MM.1S (cell line): ENCODE measurements around the gene SLC41A2.

Experiments
- DNase-seq: peaks from one replicate; pipeline ENCODE4 v3.0.0-alpha.2; 2015
- H2AFZ ChIP-seq: fragments of 300-600 bp; sonication (generic); 2 replicates; pipeline ENCODE4 v1.6.0; 2016; ENCODE audit warnings: antibody characterized with exemption, low read length
- H3F3A ChIP-seq: fragments of 300-600 bp; sonication (generic); 2 replicates; pipeline ENCODE4 v1.6.1; 2016; ENCODE audit warnings: mild to moderate bottlenecking, antibody characterized with exemption, low read length, moderate library complexity, mixed read lengths; ENCODE audit not compliant: insufficient read depth
- H3K27ac ChIP-seq: fragments of 300-600 bp; sonication (generic); 2 replicates; pipeline ENCODE4 v1.5.1; 2016; ENCODE audit warnings: mild to moderate bottlenecking, low read length
- H3K27me3 ChIP-seq: fragments of 300-600 bp; sonication (generic); replicated peaks from 2 replicates; pipeline ENCODE4 v1.6.0; 2016; ENCODE audit warnings: low read length; ENCODE audit not compliant: insufficient read depth
- H3K36me3 ChIP-seq: fragments of 300-600 bp; sonication (generic); replicated peaks from 2 replicates; pipeline ENCODE4 v1.6.1; 2016; ENCODE audit warnings: mild to moderate bottlenecking, low read length, mixed read lengths; ENCODE audit not compliant: insufficient read depth
- H3K4me1 ChIP-seq: fragments of 300-600 bp; sonication (generic); 2 replicates; pipeline ENCODE4 v1.6.1; 2016; ENCODE audit warnings: low read length, mixed read lengths
- H3K4me2 ChIP-seq: fragments of 300-600 bp; sonication (generic); 2 replicates; pipeline ENCODE4 v1.6.0; 2016; ENCODE audit warnings: low read depth, low read length
- H3K4me3 ChIP-seq: fragments of 300-600 bp; sonication (generic); 2 replicates; pipeline ENCODE4 v1.5.1; 2016; ENCODE audit warnings: low read length, mixed read lengths
- H3K79me2 ChIP-seq: fragments of 300-600 bp; sonication (generic); 2 replicates; pipeline ENCODE4 v1.6.1; 2016; ENCODE audit warnings: mixed run types, low read length, mixed read lengths
- H3K9ac ChIP-seq: fragments of 300-600 bp; sonication (generic); 2 replicates; pipeline ENCODE4 v1.6.1; 2016; ENCODE audit warnings: low read length, mixed read lengths
- H3K9me2 ChIP-seq: fragments of 300-600 bp; sonication (generic); replicated peaks from 2 replicates; pipeline ENCODE4 v1.6.1; 2016; ENCODE audit warnings: mild to moderate bottlenecking, low read length, mixed read lengths; ENCODE audit not compliant: insufficient read depth
- H3K9me3 ChIP-seq: fragments of 300-600 bp; sonication (generic); replicated peaks from 2 replicates; pipeline ENCODE4 v1.6.1; 2016; ENCODE audit warnings: mild to moderate bottlenecking, low read length, mixed read lengths; ENCODE audit not compliant: insufficient read depth
- H4K20me1 ChIP-seq: fragments of 300-600 bp; sonication (generic); 2 replicates; pipeline ENCODE4 v1.6.1; 2016; ENCODE audit warnings: mild to moderate bottlenecking, low read length, moderate library complexity, mixed read lengths; ENCODE audit not compliant: insufficient read depth
- EZH2 ChIP-seq: fragments of 300-600 bp; sonication (generic); optimal IDR thresholded peaks from 2 replicates; pipeline ENCODE3; 2017; ENCODE audit warnings: low read depth, mild to moderate bottlenecking, antibody characterized with exemption, low read length, mixed read lengths
- EZH2phosphoT487 ChIP-seq: fragments of 300-600 bp; sonication (generic); IDR thresholded peaks from 2 replicates; pipeline ENCODE4 v1.6.1; 2018; ENCODE audit warnings: antibody characterized with exemption, low read length
- TF ChIP-seq, protein P1 (sequence below): fragments of 300-600 bp; sonication (generic); IDR thresholded peaks from 2 replicates; pipeline ENCODE4 v1.5.1; 2016; ENCODE audit warnings: antibody characterized with exemption, low read length, mixed read lengths

SLC41A2 gene

DNA sequence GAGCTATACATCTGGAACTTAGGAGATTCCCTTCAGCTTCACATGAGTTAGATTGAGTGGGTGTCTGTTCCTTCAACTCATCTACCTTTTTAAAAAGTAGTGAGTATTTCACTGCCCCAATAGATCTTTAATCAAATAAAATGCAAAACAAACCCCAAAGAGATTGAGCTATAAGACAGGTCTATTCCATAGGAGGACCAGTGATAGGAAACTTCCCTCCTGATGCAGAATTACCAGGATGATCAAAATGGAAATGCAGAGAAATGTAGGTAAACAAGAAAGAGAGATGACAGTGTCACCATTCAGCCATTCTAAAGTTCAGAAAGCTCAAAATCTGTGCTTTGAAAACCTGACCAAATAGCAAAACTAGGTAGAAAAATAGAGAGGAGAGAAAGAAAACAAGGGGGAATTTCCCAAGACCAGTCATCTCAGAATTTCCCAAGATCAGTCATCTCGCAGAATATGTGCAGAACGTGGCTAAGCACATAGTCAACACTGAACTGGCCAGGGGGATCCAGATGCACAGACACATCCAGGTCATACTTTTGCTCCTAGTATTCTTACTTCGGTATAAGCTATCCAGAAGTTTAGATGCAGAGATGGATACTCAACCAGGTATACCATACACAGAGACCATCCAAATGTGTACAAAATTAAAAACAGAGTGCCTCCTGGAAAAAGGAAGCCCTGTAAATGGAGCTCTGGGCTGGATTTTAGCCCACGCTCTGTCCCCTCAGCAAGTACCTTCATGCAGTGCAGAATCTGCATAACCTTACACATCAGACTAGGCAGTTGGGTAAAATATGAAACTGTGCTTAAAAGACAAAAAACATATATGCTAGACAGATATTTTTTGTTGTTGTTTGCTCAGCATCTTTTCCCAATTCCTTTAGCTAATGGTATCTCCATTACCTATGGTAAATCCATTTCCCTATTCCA is 27.4 kb downstream of the SLC41A2 start:
- Histone ChIP-seq H3K4me1 (no peaks in the 10 kb centered on the region), H3K27me3 (no peaks in the 10 kb centered on the region), H3K9me2 (no peaks in the 10 kb centered on the region), H3K4me3 (no peak overlapping the region), H4K20me1 (no peaks in the 10 kb centered on the region), H3K79me2 (peaks cover 4% of the 10 kb centered on the region; the same call in 1 of the 2 replicates), H3K4me2 (no peak overlapping the region), H3K9me3 (no peaks in the 10 kb centered on the region), H3K36me3 (no peaks in the 10 kb centered on the region), H3K9ac (no peak overlapping the region), H3K27ac (no peak overlapping the region), H3F3A (no peaks in the 10 kb centered on the region), H2AFZ (no peak overlapping the region)
- TF ChIP-seq EZH2phosphoT487 (no peak), EZH2 (no peak)
- TF ChIP-seq, protein P1, sequence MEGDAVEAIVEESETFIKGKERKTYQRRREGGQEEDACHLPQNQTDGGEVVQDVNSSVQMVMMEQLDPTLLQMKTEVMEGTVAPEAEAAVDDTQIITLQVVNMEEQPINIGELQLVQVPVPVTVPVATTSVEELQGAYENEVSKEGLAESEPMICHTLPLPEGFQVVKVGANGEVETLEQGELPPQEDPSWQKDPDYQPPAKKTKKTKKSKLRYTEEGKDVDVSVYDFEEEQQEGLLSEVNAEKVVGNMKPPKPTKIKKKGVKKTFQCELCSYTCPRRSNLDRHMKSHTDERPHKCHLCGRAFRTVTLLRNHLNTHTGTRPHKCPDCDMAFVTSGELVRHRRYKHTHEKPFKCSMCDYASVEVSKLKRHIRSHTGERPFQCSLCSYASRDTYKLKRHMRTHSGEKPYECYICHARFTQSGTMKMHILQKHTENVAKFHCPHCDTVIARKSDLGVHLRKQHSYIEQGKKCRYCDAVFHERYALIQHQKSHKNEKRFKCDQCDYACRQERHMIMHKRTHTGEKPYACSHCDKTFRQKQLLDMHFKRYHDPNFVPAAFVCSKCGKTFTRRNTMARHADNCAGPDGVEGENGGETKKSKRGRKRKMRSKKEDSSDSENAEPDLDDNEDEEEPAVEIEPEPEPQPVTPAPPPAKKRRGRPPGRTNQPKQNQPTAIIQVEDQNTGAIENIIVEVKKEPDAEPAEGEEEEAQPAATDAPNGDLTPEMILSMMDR: no peak
- no peak for DNase-seq

- no peak overlapping the region for H2AFZ ChIP-seq
- H3K4me2 ChIP-seq: no peak overlapping the region
- no peaks in the 10 kb centered on the region for H3F3A ChIP-seq
- H4K20me1 ChIP-seq: no peaks in the 10 kb centered on the region
- TF ChIP-seq EZH2: no peak
- no peak for TF ChIP-seq EZH2phosphoT487
- TF ChIP-seq, protein P1: no peak
- H3K79me2 ChIP-seq: peaks cover 4% of the 10 kb centered on the region; the same call in 1 of the 2 replicates
- H3K4me1 ChIP-seq: no peaks in the 10 kb centered on the region
- no peaks in the 10 kb centered on the region for H3K27me3 ChIP-seq
- no peaks in the 10 kb centered on the region for H3K9me3 ChIP-seq
- no peak overlapping the region for H3K27ac ChIP-seq
- H3K9me2 ChIP-seq: no peaks in the 10 kb centered on the region
- no peak overlapping the region for H3K4me3 ChIP-seq
- no peak for DNase-seq
- H3K9ac ChIP-seq: no peak overlapping the region
- H3K36me3 ChIP-seq: no peaks in the 10 kb centered on the region
Observed at GRCh38 chr12:104929977-104930376, 28.1 kb downstream of the SLC41A2 start.

DNA sequence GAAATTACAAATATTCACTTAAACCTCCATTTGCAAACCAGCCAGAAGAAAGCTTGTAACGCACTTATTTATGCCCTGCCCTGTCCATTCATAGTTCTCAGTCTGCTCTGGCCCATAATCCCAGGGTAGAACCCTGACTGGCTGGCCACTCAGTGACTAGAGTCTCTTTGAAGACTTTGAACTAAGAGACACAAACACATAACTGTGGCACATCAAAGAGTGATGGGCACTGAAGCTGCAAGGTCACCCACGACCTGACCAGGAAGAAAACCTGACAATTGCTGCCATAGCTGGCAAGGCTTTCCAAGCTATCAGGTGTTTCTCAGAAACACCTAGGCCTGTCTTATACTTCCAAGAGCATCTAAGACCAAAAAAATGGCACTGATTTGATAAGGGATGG is 28.7 kb downstream of the SLC41A2 start:
- Histone ChIP-seq H3K9ac (no peak overlapping the region), H3K9me2 (no peaks in the 10 kb centered on the region), H3K27ac (no peak overlapping the region), H2AFZ (no peak overlapping the region), H3K9me3 (no peaks in the 10 kb centered on the region), H3F3A (no peaks in the 10 kb centered on the region), H3K27me3 (no peaks in the 10 kb centered on the region), H3K36me3 (no peaks in the 10 kb centered on the region), H3K79me2 (peaks cover 2% of the 10 kb centered on the region; the same call in 1 of the 2 replicates), H3K4me1 (no peaks in the 10 kb centered on the region), H3K4me3 (no peak overlapping the region), H4K20me1 (no peaks in the 10 kb centered on the region), H3K4me2 (no peak overlapping the region)
- TF ChIP-seq, protein P1: no peak
- TF ChIP-seq EZH2 (no peak), EZH2phosphoT487 (no peak)
- no peak for DNase-seq
